Measurements from ENCODE around the gene ADAMTS2. TPM values are rescaled to one million over a fixed set of nuclear protein-coding genes. Genes with fewer than 3 reads are reported as not detected.

The ADAMTS2 gene
- total RNA-seq, 1 experiment from 2014 or later, result not detected

DNA sequence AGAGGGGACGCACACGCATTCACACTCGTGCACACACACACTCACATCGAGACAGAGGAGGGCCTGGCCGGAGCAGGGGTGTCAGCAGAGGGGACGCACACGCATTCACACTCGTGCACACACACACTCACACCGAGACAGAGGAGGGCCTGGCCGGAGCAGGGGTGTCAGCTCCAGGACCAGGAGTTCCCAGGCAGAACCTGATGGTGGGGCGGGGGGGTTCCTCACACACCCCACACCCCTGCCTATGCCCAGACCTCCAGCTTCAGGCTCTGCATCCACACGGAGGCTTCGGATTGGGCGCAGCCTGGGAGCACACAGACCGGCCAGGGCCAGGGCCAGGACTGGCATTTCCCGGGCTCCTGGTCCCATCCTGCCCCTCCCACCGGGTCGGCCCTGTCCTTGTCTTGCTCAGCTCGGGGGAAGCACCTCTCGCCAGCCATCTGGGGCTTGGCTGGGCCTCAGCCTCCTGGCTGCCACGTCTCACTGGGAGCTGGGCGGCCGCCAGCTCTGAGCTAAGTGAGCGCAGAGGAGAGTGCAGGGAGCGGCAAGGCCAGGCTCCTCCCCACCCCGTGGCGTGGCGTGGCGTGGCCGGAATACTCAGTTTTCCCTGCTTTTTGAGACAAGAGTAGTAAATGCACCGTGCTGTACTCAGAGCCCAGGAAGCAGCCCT, 31.3 kb downstream of the ADAMTS2 start:
- no peak for ATAC-seq
- POLR2A ChIA-PET (ENCODE audit: unreplicated experiment), result no interaction called here
- intact Hi-C loops (cut with micrococcal nuclease), result no loop called here

DNA sequence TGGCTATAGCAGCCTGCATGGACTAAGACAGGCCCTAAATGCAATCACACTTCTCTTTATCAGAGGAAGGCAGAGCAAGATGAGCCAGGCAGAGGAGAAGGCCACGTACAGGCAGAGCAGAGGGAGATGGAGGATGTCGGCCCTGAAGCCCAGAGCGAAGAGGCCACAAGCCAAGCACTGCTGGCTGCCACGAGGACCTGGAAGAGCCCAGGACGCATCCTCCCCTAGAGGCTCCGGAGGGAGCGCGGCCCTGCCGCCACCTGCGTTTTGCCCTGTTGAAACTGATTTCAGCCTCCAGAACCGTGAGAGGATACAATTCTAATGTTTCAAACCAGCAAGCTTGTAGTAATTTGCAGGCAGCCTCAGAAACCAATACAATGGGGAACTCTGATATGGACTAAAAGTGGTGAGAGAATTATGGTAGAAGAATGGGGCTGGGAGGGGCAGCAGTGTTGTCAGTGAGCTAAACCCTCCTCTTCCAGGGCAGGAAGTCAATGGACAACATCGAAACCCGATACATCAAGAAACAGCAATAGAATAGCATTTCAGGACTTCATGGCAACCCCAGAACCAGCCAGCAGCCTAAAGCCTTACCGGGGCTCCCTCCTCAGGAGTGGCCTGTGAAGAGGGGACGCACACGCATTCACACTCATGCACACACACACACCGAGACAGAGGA, 32.6 kb downstream of the ADAMTS2 start:
- Histone ChIP-seq H3K4me1 (ENCODE audit: insufficient read depth, low read length) (no peaks in the 10 kb centered on the region), H2AFZ (ENCODE audit: low read length) (no peak overlapping the region), H3K4me2 (ENCODE audit: low read length) (no peak overlapping the region), H3K27ac (ENCODE audit: low read length) (no peak overlapping the region), H3K4me3 (ENCODE audit: low read length) (no peak overlapping the region), H3F3A (ENCODE audit: low read length, unreplicated experiment) (no peaks in the 10 kb centered on the region), H3K27me3 (ENCODE audit: low read length) (0 out of 2 replicates have a peak, but pooled peaks cover 5% of the 10 kb centered on the region), H3K79me2 (ENCODE audit: low read length) (no peaks in the 10 kb centered on the region), H3K36me3 (ENCODE audit: low read depth, low read length) (no peaks in the 10 kb centered on the region), H3K9ac (ENCODE audit: low read length) (no peak overlapping the region), H3K9me3 (ENCODE audit: low read length) (no peaks in the 10 kb centered on the region), H3K9me2 (replicated peaks; ENCODE audit: low read length) (no peaks in the 10 kb centered on the region), H4K20me1 (ENCODE audit: low read length) (no peaks in the 10 kb centered on the region)
- intact Hi-C loops (cut with micrococcal nuclease), result no loop called here
- CTCF ChIA-PET, result no interaction called here
- DNase-seq (no peak), ATAC-seq (no peak)
- BruUV-seq (replicated peaks), result no TSS peak
- TF ChIP-seq, protein P1, sequence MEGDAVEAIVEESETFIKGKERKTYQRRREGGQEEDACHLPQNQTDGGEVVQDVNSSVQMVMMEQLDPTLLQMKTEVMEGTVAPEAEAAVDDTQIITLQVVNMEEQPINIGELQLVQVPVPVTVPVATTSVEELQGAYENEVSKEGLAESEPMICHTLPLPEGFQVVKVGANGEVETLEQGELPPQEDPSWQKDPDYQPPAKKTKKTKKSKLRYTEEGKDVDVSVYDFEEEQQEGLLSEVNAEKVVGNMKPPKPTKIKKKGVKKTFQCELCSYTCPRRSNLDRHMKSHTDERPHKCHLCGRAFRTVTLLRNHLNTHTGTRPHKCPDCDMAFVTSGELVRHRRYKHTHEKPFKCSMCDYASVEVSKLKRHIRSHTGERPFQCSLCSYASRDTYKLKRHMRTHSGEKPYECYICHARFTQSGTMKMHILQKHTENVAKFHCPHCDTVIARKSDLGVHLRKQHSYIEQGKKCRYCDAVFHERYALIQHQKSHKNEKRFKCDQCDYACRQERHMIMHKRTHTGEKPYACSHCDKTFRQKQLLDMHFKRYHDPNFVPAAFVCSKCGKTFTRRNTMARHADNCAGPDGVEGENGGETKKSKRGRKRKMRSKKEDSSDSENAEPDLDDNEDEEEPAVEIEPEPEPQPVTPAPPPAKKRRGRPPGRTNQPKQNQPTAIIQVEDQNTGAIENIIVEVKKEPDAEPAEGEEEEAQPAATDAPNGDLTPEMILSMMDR (conservative IDR thresholded peaks at IDR 0.05; ENCODE audit: low read depth, low read length), result no peak
- no peak for TF ChIP-seq EZH2phosphoT487 (IDR thresholded peaks at IDR 0.05; ENCODE audit: borderline replicate concordance, low read length)
- no peak for TF ChIP-seq EZH2 (IDR thresholded peaks at IDR 0.05; ENCODE audit: low read length, unreplicated experiment)
- POLR2A ChIA-PET (ENCODE audit: unreplicated experiment), result no interaction called here

More for the DNA sequence above, 31.3 kb downstream of the ADAMTS2 start:
- no peak overlapping the region for H3K4me2 ChIP-seq (ENCODE audit: low read length)
- no peaks in the 10 kb centered on the region for H3K36me3 ChIP-seq (ENCODE audit: low read depth, low read length)
- H4K20me1 ChIP-seq (ENCODE audit: low read length), result no peaks in the 10 kb centered on the region
- H3K4me3 ChIP-seq (ENCODE audit: low read length), result no peak overlapping the region
- H3K79me2 ChIP-seq (ENCODE audit: low read length), result no peaks in the 10 kb centered on the region
- TF ChIP-seq, protein P1 (conservative IDR thresholded peaks at IDR 0.05; ENCODE audit: low read depth, low read length), result no peak
- DNase-seq, result no peak
- no peaks in the 10 kb centered on the region for H3K4me1 ChIP-seq (ENCODE audit: insufficient read depth, low read length)
- no peak overlapping the region for H3K9ac ChIP-seq (ENCODE audit: low read length)
- no peaks in the 10 kb centered on the region for H3K9me3 ChIP-seq (ENCODE audit: low read length)
- H3K27ac ChIP-seq (ENCODE audit: low read length), result no peak overlapping the region
- no peaks in the 10 kb centered on the region for H3F3A ChIP-seq (ENCODE audit: low read length, unreplicated experiment)
- H3K27me3 ChIP-seq (ENCODE audit: low read length), result peaks cover 14% of the 10 kb centered on the region; the same call in 1 of the 2 replicates
- H3K9me2 ChIP-seq (replicated peaks; ENCODE audit: low read length), result no peaks in the 10 kb centered on the region
- CTCF ChIA-PET, result no interaction called here
- H2AFZ ChIP-seq (ENCODE audit: low read length), result no peak overlapping the region
- no TSS peak for BruUV-seq (replicated peaks)

DNA sequence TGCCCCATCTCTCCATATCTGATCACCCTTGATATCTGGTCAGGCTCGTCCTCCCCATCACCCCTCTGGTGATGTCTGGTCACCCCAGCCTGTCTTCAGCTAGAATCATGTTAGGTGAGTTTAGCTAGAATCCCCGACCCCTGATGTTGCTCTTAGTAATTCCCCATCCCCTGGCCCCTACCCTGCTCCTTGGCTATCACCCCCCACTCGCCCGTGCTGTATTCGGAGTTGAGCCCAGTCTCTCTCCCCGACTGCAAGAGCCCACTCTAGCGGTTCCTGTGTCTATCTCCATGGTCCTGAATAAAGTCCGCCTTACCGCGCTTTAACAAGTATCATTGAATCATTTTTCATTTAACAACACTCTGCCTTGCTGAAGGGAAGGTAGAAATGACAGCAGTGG, 33.7 kb downstream of the ADAMTS2 start:
- DNase-seq (no peak), ATAC-seq (no peak)
- no TSS peak for BruUV-seq (replicated peaks)
- TF ChIP-seq, protein P1 (conservative IDR thresholded peaks at IDR 0.05; ENCODE audit: low read depth, low read length), result no peak
- TF ChIP-seq EZH2 (IDR thresholded peaks at IDR 0.05; ENCODE audit: low read length, unreplicated experiment) (no peak), EZH2phosphoT487 (IDR thresholded peaks at IDR 0.05; ENCODE audit: borderline replicate concordance, low read length) (no peak)
- Histone ChIP-seq H3K79me2 (ENCODE audit: low read length) (no peaks in the 10 kb centered on the region), H3K4me3 (ENCODE audit: low read length) (no peak overlapping the region), H3F3A (ENCODE audit: low read length, unreplicated experiment) (no peaks in the 10 kb centered on the region), H2AFZ (ENCODE audit: low read length) (no peak overlapping the region), H3K9ac (ENCODE audit: low read length) (no peak overlapping the region), H3K36me3 (ENCODE audit: low read depth, low read length) (no peaks in the 10 kb centered on the region), H3K9me3 (ENCODE audit: low read length) (no peaks in the 10 kb centered on the region), H4K20me1 (ENCODE audit: low read length) (no peaks in the 10 kb centered on the region), H3K27ac (ENCODE audit: low read length) (no peak overlapping the region), H3K4me1 (ENCODE audit: insufficient read depth, low read length) (no peaks in the 10 kb centered on the region), H3K9me2 (replicated peaks; ENCODE audit: low read length) (no peaks in the 10 kb centered on the region), H3K4me2 (ENCODE audit: low read length) (no peak overlapping the region), H3K27me3 (ENCODE audit: low read length) (no peaks in the 10 kb centered on the region)
- intact Hi-C loops (cut with micrococcal nuclease), result no loop called here
- CTCF ChIA-PET, result no interaction called here
- POLR2A ChIA-PET (ENCODE audit: unreplicated experiment), result no interaction called here
